Measurements from ENCODE around the gene TRIM62. TPM values are rescaled to one million over a fixed set of nuclear protein-coding genes. Genes with fewer than 3 reads are reported as not detected.
A peak's percentile ranks its signal among the peaks of the same experiment; 100 is the strongest.

The TRIM62 gene
- total and polyA plus RNA-seq, 2 experiments from 2014 or later = 2.9 to 18.9 TPM

DNA sequence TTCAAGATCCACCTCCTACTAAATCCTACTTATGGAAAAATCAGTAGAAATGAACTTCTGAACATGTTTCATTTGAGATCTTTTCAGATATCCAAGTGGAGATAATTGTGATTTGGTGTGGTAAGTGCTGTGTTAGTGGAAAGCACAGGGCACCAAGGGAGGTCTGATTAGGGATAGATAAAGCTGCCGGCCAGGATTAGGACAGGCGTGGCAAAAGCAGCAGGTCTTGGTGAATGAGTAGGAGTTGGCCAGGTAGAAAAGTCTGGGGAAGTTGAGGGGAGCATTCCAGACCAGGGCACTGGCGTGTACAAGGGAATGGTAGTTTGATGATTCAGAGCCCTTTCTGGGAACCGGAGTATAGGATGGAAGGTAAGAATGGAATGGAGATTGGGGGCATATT, 53.1 kb downstream of the TRIM62 start:
- Mint-ChIP-seq H3K4me1 (peaks cover 14% of the 10 kb centered on the region), H3K36me3 (ENCODE audit: low read depth) (peaks cover 8% of the 10 kb centered on the region), H3K9me3 (no peaks in the 10 kb centered on the region; the same call in 2 of the 3 replicates), H3K27ac (no peak overlapping the region), H3K4me3 (peak overlapping the region; percentile 2), H3K27me3 (ENCODE audit: insufficient read depth, low read depth, poor library complexity) (peaks cover 9% of the 10 kb centered on the region)
- Histone ChIP-seq H4K20me1 (replicated peaks; ENCODE audit: insufficient read depth) (no peaks in the 10 kb centered on the region), H3K79me2 (replicated peaks; ENCODE audit: insufficient read depth) (no peaks in the 10 kb centered on the region), H3K36me3 (ENCODE audit: insufficient read depth) (no peaks in the 10 kb centered on the region), H3K27me3 (ENCODE audit: insufficient read depth) (0 out of 2 replicates have a peak, but pooled peaks cover 5% of the 10 kb centered on the region), H3K4me1 (ENCODE audit: insufficient read depth) (peaks cover 23% of the 10 kb centered on the region), H3K4me2 (peak overlapping the region; percentile 65), H3K4me3 (peak overlapping the region; percentile 31), H3F3A (replicated peaks; ENCODE audit: low read depth) (no peaks in the 10 kb centered on the region; the same call in 1 of the 2 replicates), H2AFZ (no peak overlapping the region), H3K9me2 (ENCODE audit: insufficient read depth) (peaks cover 3% of the 10 kb centered on the region; the same call in 1 of the 2 replicates), H3K27ac (ENCODE audit: low read depth) (no peak overlapping the region)
- no peak for DNase-seq (ENCODE audit: low spot score)
- ATAC-seq = no peak
- TF ChIP-seq POLR2AphosphoS5 (IDR thresholded peaks at IDR 0.05; ENCODE audit: low read depth) = no peak
- no peak for TF ChIP-seq STAT1 (IDR thresholded peaks at IDR 0.05; ENCODE audit: unreplicated experiment)
- TF ChIP-seq ZNF114 (CRISPR knock-in tag; IDR thresholded peaks at IDR 0.05) = no peak
- TF ChIP-seq JUNB (IDR thresholded peaks at IDR 0.05; ENCODE audit: unreplicated experiment) = no peak
- TF ChIP-seq, protein P1, sequence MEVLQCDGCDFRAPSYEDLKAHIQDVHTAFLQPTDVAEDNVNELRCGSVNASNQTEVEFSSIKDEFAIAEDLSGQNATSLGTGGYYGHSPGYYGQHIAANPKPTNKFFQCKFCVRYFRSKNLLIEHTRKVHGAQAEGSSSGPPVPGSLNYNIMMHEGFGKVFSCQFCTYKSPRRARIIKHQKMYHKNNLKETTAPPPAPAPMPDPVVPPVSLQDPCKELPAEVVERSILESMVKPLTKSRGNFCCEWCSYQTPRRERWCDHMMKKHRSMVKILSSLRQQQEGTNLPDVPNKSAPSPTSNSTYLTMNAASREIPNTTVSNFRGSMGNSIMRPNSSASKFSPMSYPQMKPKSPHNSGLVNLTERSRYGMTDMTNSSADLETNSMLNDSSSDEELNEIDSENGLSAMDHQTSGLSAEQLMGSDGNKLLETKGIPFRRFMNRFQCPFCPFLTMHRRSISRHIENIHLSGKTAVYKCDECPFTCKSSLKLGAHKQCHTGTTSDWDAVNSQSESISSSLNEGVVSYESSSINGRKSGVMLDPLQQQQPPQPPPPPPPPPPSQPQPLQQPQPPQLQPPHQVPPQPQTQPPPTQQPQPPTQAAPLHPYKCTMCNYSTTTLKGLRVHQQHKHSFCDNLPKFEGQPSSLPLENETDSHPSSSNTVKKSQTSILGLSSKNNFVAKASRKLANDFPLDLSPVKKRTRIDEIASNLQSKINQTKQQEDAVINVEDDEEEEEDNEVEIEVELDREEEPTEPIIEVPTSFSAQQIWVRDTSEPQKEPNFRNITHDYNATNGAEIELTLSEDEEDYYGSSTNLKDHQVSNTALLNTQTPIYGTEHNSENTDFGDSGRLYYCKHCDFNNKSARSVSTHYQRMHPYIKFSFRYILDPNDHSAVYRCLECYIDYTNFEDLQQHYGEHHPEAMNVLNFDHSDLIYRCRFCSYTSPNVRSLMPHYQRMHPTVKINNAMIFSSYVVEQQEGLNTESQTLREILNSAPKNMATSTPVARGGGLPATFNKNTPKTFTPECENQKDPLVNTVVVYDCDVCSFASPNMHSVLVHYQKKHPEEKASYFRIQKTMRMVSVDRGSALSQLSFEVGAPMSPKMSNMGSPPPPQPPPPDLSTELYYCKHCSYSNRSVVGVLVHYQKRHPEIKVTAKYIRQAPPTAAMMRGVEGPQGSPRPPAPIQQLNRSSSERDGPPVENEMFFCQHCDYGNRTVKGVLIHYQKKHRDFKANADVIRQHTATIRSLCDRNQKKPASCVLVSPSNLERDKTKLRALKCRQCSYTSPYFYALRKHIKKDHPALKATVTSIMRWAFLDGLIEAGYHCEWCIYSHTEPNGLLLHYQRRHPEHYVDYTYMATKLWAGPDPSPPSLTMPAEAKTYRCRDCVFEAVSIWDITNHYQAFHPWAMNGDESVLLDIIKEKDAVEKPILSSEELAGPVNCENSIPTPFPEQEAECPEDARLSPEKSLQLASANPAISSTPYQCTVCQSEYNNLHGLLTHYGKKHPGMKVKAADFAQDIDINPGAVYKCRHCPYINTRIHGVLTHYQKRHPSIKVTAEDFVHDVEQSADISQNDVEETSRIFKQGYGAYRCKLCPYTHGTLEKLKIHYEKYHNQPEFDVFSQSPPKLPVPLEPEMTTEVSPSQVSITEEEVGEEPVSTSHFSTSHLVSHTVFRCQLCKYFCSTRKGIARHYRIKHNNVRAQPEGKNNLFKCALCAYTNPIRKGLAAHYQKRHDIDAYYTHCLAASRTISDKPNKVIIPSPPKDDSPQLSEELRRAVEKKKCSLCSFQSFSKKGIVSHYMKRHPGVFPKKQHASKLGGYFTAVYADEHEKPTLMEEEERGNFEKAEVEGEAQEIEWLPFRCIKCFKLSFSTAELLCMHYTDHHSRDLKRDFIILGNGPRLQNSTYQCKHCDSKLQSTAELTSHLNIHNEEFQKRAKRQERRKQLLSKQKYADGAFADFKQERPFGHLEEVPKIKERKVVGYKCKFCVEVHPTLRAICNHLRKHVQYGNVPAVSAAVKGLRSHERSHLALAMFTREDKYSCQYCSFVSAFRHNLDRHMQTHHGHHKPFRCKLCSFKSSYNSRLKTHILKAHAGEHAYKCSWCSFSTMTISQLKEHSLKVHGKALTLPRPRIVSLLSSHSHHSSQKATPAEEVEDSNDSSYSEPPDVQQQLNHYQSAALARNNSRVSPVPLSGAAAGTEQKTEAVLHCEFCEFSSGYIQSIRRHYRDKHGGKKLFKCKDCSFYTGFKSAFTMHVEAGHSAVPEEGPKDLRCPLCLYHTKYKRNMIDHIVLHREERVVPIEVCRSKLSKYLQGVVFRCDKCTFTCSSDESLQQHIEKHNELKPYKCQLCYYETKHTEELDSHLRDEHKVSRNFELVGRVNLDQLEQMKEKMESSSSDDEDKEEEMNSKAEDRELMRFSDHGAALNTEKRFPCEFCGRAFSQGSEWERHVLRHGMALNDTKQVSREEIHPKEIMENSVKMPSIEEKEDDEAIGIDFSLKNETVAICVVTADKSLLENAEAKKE (CRISPR knock-in tag; IDR thresholded peaks at IDR 0.05) = no peak
- TF ChIP-seq EZH2 (IDR thresholded peaks at IDR 0.05; ENCODE audit: low read depth, unreplicated experiment) = no peak
- TF ChIP-seq ZNF331 (CRISPR knock-in tag; IDR thresholded peaks at IDR 0.05; ENCODE audit: low read depth) = no peak
- TF ChIP-seq, protein P2, sequence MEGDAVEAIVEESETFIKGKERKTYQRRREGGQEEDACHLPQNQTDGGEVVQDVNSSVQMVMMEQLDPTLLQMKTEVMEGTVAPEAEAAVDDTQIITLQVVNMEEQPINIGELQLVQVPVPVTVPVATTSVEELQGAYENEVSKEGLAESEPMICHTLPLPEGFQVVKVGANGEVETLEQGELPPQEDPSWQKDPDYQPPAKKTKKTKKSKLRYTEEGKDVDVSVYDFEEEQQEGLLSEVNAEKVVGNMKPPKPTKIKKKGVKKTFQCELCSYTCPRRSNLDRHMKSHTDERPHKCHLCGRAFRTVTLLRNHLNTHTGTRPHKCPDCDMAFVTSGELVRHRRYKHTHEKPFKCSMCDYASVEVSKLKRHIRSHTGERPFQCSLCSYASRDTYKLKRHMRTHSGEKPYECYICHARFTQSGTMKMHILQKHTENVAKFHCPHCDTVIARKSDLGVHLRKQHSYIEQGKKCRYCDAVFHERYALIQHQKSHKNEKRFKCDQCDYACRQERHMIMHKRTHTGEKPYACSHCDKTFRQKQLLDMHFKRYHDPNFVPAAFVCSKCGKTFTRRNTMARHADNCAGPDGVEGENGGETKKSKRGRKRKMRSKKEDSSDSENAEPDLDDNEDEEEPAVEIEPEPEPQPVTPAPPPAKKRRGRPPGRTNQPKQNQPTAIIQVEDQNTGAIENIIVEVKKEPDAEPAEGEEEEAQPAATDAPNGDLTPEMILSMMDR (conservative IDR thresholded peaks at IDR 0.05; ENCODE audit: low read depth in 2 of 2) = no peak

Measured in GM23338 (cell line).